WERI-Rb-1 (cell line): ENCODE measurements around the gene MUCL3.
"Not testable (repeated sequence)": the region's sequence is repeated elsewhere in the genome, so short reads cannot be mapped to it uniquely, and the experiment has no call there.

Experiments
- DNase-seq: peaks from one replicate; pipeline ENCODE4 v3.0.0-alpha.2; 2020
- H3K27ac ChIP-seq: fragments of 250-450 bp; sonication (Bioruptor Pico); 2 replicates; pipeline ENCODE4 v1.5.1; 2020; ENCODE audit warnings: mild to moderate bottlenecking, moderate library complexity
- H3K27me3 ChIP-seq: fragments of 250-450 bp; sonication (Bioruptor Pico); 2 replicates; pipeline ENCODE4 v1.5.1; 2021; ENCODE audit warnings: mild to moderate bottlenecking, low read depth, moderate library complexity; ENCODE audit not compliant: insufficient read depth, severe bottlenecking
- H3K36me3 ChIP-seq: fragments of 250-450 bp; sonication (Bioruptor Pico); 2 replicates; pipeline ENCODE4 v1.5.1; 2020; ENCODE audit warnings: mild to moderate bottlenecking, moderate library complexity
- H3K4me3 ChIP-seq: 2 replicates; pipeline ENCODE4 v1.5.1; 2011; ENCODE audit warnings: low read depth, mild to moderate bottlenecking, control low read depth, low read length
- H3K9me3 ChIP-seq: fragments of 250-450 bp; sonication (Bioruptor Pico); 2 replicates; pipeline ENCODE4 v1.5.1; 2021; ENCODE audit warnings: mild to moderate bottlenecking, moderate library complexity; ENCODE audit not compliant: severe bottlenecking
- TF ChIP-seq, protein P1 (sequence below): IDR thresholded peaks from 2 replicates; pipeline ENCODE4 v1.5.1; 2011; ENCODE audit warnings: low read depth, mild to moderate bottlenecking, control low read depth, inconsistent platforms, low read length

MUCL3 gene

DNA sequence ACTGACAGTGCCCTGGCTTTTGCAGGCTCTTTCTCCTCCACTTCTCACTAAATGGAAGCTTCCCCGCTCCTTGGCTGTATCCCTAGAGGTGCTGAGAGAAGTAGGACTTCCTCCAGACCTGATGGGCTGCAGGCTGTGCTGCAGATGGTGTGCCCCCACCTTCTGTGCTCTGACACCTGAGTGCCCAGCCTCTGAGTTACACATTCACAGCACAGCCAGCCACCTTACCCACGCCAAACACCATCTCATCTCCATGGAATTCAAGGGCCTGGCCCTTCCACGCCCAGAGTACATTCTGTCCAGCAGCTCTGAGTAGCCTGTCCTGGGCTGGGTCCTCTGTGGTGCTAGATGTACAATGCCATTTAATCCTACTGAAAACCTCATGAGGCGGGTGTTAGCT is 14.1 kb upstream of the MUCL3 start:
- Histone ChIP-seq H3K27ac (no peak overlapping the region), H3K27me3 (no peaks in the 10 kb centered on the region), H3K36me3 (peaks cover 66% of the 10 kb centered on the region), H3K9me3 (peaks cover 7% of the 10 kb centered on the region), H3K4me3 (no peak overlapping the region)
- DNase-seq, result no peak
- TF ChIP-seq, protein P1, sequence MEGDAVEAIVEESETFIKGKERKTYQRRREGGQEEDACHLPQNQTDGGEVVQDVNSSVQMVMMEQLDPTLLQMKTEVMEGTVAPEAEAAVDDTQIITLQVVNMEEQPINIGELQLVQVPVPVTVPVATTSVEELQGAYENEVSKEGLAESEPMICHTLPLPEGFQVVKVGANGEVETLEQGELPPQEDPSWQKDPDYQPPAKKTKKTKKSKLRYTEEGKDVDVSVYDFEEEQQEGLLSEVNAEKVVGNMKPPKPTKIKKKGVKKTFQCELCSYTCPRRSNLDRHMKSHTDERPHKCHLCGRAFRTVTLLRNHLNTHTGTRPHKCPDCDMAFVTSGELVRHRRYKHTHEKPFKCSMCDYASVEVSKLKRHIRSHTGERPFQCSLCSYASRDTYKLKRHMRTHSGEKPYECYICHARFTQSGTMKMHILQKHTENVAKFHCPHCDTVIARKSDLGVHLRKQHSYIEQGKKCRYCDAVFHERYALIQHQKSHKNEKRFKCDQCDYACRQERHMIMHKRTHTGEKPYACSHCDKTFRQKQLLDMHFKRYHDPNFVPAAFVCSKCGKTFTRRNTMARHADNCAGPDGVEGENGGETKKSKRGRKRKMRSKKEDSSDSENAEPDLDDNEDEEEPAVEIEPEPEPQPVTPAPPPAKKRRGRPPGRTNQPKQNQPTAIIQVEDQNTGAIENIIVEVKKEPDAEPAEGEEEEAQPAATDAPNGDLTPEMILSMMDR, result no peak

DNA sequence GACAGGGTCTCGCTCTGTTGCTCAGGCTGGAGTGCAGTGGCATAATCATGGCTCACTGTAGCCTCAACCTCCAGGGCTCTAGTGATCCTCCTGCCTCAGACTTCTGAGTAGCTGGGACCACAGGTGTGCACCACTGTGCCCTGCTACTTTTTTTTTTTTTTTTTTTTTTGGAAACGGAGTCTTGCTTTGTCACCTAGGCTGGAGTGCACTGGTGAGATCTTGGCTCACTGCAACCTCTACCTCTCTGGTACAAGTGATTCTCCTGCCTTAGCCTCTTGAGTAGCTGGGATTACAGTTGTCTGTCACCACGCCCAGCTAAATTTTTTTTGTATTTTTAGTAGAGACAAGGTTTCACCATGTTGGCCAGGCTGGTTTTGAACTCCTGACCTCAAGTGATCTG is 13.7 kb upstream of the MUCL3 start:
- H3K9me3 ChIP-seq, H3K27me3 ChIP-seq, DNase-seq, H3K27ac ChIP-seq, H3K4me3 ChIP-seq: not testable (repeated sequence)
- H3K36me3 ChIP-seq, result peaks cover 62% of the 10 kb centered on the region

DNA sequence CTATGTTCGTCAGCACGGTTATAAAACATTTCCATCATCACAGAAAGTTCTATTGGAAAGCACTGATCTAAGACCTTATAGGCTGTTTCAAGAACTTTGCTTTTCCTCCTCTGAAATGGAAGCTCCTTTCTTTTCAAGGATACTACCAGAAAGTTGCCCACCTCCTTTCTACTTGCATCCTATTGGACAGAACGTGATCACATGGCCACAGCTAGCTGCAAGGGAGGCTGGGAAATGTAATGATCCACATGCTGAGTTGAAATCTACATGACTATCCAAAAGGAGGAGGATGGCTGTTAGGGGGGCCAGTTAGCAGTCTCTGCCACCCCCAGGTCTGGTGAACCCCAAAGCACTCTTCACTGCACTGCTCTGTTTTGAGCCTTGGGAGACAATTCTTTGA is 12.1 kb upstream of the MUCL3 start:
- TF ChIP-seq, protein P1, result no peak

DNA sequence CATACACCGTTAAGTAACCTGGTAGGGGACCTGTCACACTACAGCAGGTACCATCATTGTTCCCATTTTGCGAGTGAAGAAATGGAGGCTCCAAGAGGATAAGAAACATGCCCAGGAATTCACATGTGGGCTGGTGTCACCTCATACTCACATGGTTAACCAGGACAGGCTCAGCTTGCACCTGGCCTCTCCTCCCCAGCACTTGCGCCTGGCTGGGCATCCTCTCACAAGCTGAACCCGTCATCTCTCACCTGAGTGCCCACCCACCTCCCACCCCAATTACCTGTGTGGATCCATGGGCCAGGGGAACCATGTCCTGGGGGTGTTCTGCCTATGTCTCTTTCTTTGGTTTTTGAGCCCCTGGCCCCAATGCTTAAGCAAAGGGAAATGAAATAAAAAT is 10.3 kb upstream of the MUCL3 start:
- Histone ChIP-seq H3K27ac (no peak overlapping the region), H3K27me3 (peaks cover 9% of the 10 kb centered on the region), H3K36me3 (peaks cover 29% of the 10 kb centered on the region), H3K4me3 (no peak overlapping the region), H3K9me3 (peaks cover 7% of the 10 kb centered on the region)
- no peak for DNase-seq
- TF ChIP-seq, protein P1, result no peak

More for the DNA sequence above, 12.1 kb upstream of the MUCL3 start:
- Histone ChIP-seq H3K4me3 (no peak overlapping the region), H3K27me3 (peaks cover 3% of the 10 kb centered on the region), H3K9me3 (peaks cover 7% of the 10 kb centered on the region), H3K36me3 (peaks cover 46% of the 10 kb centered on the region), H3K27ac (no peak overlapping the region)
- no peak for DNase-seq

DNA sequence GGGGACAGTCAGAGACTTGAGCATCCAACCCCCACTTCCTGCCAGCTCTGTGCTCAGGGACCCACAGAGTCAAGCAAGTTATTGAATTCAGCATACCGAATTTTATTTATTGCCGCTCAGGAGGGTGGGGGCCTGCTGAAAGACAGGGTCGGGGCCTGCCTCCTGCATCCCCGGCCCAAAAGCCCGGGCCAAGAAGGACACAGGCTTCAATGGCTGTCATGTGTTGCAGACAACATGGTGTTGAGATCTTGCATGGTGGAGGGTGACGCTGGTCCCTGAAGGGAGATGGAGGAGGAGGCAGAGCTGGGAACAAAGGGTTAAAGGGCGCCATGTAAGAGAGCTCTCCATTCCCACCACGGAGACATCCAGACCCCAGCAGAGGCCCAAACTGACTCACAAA is 9.5 kb upstream of the MUCL3 start:
- Histone ChIP-seq H3K9me3 (peaks cover 7% of the 10 kb centered on the region), H3K27me3 (peaks cover 9% of the 10 kb centered on the region), H3K36me3 (peaks cover 21% of the 10 kb centered on the region), H3K4me3 (no peak overlapping the region), H3K27ac (no peak overlapping the region)
- DNase-seq, result no peak
- TF ChIP-seq, protein P1, result no peak

DNA sequence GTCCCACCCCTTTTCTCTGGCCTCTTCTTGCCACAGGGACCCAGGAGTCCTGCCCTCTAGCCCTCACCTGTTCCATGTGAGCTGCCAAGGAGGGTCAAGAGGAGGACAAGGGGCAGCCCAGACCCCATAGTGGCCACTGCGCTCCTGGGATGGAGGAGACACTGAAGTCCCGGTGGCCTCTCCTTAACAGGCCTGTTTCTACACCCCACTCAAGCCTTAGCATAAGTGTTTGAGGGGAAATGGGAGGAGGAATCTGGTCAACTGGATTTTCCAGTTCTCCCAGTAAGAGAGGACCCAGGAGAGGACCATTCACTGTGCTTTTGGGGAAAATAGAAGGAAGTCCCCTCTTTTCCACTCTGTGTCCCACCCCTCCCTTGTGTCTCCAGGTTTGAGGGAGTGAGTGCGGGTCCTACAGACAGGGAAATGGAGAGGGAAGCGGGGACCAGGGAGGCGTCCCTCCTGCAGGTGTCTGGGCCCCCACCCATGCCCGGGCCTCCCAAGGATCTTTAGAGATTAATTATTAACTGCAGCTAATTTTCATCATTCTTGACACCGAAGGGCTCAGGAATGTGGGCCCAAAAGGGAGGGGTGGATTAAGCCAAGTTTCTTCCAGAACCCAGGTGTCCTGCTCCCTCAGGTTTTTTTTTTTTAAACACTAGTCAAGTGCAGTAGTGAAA is 8.7 kb upstream of the MUCL3 start, which contains the start of gene SFTA2:
TSS of gene SFTA2 (minus strand) at position 202 of the 677 bp plus-strand sequence. CDS start at position 128, 74 bp downstream.
- TF ChIP-seq, protein P1, result no peak
- peaks cover 15% of the 10 kb centered on the region for H3K36me3 ChIP-seq
- peaks cover 9% of the 10 kb centered on the region for H3K27me3 ChIP-seq
- DNase-seq, result no peak
- no peak within 1 kb of the TSS for H3K27ac ChIP-seq
- H3K4me3 ChIP-seq, result no peak within 1 kb of the TSS
- peaks cover 7% of the 10 kb centered on the region for H3K9me3 ChIP-seq
